IPS DF 4.7 (cell line): ENCODE results near the gene RDH13.
"Not testable (repeated sequence)": the region's sequence is repeated elsewhere in the genome, so short reads cannot be mapped to it uniquely, and the experiment has no call there.

Experiments used
- DNase-seq: peaks from one replicate; pipeline ENCODE4 v3.0.0-alpha.2; 2013; ENCODE audit warnings: low spot score; ENCODE audit errors: extremely low read depth

The RDH13 gene

DNA sequence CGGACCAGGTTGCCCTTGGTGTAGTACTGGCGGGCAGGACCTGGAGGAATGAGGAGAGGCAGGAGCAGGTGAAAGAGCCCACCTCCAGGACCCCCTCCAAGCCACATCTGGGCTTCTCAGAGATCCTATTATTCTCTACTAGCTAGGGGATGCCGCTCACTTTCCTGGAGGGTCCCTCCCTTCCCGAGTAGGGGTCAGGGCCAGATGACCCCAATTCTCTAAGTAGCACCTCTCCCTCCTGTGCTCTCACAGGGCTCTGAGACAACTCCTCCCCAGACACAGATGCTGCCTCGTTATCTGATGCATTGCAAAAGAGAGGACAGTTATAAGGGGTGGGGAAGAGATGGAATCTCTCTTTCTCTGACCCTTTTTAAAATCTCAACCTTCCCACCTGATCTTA lies 47.8 kb downstream of the RDH13 start:
- DNase-seq: no peak

DNA sequence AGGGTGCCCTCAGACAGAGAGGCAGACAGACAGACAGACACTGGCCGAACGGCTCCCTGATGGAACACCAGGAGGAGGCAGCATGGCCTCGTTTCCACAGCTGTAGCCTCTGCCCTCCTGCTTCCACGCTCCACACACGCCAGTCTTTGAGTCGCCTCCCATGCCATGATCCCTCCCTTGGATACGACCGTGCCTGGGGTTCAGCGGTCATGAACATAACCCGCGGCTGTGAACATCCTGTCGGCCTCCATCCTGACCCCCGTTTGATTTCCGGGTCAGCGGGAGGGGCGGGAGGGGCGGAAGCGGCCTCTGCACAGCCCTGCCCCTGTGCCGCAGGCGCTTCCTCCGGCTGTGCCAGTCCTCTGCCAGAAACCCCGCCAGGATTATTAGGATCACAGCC lies 48.2 kb downstream of the RDH13 start:
- no peak for DNase-seq

DNA sequence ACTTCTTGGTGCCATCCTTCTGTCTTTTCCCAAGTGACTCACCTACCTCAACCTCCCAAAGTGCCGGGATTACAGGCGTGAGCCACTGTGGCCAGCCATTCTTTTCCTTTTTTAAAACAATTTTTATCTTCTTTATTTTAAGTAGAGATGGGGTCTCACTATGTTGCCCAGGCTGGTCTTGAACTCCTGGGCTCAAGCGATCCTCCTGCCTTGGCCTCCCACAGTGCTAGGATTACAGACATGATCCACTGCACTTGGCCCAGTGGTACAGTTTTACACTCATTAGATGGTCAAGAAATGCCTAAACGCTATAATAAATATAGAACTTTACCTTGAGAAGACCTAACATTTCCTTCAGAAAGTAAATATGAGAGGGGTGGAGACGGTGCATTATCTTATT lies 49.4 kb downstream of the RDH13 start:
- DNase-seq: no peak

DNA sequence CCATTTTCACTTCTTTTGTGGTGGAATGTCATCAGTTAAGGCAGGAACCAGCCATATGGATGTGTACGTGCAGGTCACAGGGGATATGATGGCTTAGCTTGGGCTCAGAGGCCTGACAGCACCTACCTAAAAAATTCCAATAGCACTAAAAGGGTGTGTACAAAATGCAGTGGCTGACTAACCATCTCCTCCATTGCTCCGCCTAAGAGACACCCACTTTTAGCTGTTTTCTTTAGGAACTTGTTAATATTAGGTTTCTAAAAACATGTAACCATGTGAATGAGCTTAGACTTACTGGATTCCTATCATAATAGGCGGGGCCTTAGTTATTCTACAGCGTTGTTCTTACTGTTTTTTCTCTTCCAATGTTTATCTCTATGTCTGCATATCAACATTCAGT lies 50.6 kb downstream of the RDH13 start:
- no peak for DNase-seq

DNA sequence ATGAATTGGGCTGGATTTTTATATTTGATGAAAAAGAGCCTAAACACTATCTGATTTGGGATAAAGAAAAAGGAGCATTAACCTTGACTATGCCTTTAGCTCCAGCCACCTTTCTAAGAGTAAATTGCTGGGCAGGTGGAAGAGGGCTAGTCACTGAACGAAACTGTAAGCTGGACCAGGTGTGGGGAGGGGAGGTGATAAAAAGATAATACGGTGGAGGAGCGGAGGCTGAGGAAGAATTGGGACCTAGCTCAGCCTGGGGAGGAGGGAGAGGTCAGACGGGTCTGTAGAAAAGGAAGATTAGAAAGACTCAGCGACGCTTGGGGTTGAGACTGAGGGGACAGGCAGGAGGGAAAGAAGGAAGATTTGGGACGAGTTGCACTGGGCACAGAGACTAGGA lies 52.4 kb downstream of the RDH13 start:
- not testable (repeated sequence) for DNase-seq

DNA sequence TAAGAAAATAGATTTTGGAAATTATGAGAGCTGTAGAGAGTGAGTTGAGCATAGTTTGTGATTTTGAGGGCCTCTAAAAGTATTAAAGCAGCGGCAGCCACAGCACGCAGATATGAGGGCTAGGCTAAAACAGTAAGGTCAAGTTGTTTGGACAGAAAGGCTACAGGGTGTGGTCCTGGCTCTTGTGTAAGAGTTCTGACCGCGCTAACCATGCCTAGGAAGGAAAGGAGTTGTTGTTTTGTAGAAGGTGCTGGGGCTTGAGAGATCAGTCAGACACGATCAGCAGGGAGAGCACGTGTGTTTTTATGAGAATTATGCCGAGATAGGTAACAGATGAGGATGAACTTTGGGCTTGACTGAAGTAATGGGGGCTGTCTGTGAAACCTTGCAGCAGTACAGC lies 54.2 kb downstream of the RDH13 start:
- DNase-seq: not testable (repeated sequence)

DNA sequence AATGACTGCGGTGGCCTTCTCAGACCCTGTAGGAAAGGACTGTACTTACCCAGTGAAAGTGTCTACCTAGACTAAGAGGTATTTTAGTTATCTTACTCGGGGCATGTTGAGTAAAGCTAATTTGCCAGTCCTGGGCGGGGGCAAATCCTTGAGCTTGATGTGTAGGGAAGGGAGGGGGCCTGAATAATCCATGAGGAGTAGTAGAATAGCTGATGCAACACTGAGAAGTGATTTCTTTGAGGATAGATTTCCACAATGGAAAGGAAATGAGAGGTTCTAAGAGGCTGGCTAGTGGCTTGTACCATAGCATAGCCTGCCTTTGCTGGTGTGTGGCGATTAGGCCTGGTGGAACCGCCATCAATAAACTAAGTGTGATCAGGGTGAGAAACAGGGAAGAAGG lies 54.8 kb downstream of the RDH13 start:
- not testable (repeated sequence) for DNase-seq

DNA sequence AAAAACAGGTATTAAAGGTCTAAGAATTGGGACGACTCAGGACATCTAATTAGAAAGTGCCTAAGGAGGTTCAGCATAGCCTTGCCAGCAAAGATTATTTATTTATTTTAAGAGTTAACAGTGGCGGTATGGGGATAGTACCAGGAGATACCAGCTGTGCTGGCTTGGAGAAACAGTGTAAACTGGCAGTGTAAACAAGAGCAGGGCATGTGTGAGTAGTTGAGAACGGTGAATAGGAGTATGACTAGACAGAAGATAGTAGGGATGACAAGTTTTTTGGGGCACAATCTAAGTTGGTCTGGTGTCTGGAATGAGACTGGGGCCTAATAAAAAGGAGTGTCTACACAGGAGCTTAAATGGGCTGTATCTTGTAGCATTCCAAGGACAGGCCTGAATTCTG lies 55.4 kb downstream of the RDH13 start:
- DNase-seq: not testable (repeated sequence)

DNA sequence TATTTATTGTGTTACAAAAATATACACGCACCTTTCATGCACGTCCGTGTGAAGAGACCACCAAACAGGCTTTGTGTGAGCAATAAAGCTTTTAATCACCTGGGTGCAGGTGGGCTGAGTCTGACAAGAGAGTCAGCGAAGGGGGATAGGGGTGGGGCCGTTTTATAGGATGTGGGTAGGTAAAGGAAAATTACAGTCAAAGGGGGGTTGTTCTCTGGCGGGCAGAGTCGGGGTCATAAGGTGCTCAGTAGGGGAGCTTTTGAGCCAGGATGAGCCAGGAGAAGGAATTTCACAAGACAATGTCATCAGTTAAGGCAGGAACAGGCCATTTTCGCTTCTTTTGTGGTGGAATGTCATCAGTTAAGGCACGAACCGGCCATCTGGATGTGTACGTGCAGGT lies 56.2 kb downstream of the RDH13 start:
- not testable (repeated sequence) for DNase-seq

DNA sequence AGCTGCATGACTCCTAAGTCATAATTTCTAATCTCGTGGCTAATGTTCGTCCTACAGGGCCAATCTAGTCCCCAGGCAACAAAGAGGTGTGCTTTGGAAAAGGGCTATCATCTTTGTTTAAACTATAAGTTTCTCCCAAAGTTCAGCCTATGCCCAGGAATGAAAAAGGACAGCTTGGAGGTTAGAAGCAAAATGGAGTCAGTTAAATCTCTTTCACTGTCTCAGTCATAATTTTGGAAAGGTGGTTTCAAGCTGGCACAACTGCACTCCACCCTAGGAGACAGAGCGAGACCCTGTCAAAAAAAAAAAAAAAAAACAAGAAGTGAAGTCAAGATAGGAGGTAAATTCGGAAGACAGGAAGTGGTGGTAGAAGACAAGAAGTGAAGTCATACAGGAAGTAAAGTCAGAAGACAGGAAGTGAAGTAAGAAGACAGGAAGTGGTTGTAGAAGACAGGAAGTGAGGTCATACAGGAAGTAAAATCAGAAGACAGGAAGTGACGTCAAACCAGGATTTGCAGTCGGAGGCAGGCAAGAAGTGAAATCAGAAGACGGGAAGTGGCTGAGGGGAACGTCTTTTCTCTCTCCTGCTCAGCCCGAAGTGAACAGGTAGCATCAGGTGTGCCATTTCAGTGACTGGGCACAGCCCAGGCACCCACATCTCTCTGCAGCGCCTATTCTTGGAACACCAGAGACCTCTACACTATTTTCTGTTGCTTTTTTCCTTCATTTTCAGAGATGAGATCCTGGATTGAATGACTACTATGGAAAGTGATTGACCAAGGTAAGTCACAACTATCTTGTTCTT lies 57.1 kb downstream of the RDH13 start:
- peak; percentile 25 for DNase-seq

DNA sequence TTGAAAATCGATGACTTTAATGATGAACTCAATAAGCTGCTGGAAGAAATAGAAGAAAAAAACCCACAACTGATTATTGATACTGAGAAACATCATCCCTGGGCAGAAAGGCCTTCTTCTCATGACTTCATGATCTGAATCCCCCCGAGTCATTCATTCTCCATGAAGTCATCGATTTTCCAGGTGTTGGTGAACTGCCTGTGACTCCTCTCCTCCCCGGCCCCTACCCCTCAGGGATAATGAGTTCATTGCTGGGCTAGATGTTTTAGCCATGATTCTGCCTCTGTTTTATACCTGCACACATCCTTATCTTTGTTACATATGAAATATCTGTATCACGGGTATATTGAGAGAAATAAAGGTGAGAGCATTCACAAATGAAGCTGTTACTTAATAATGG lies 62.2 kb downstream of the RDH13 start:
- DNase-seq: no peak

DNA sequence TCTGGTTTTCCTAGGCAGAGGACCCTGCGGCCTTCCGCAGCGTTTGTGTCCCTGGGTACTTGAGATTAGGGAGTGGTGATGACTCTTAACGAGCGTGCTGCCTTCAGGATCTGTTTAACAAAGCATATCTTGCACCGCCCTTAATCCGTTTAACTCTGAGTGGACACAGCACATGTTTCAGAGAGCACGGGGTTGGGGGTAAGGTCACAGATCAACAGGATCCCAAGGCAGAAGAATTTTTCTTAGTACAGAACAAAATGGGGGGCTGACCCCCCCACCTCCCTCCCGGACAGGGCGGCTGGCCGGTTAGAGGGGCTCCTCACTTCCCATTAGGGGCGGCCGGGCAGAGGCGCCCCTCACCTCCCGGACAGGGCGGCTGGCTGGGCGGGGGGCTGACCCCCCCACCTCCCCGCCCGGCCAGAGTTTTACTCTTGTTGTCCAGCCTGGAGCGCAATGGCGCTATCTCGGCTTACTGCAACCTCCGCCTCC lies 64.2 kb downstream of the RDH13 start:
- not testable (repeated sequence) for DNase-seq

DNA sequence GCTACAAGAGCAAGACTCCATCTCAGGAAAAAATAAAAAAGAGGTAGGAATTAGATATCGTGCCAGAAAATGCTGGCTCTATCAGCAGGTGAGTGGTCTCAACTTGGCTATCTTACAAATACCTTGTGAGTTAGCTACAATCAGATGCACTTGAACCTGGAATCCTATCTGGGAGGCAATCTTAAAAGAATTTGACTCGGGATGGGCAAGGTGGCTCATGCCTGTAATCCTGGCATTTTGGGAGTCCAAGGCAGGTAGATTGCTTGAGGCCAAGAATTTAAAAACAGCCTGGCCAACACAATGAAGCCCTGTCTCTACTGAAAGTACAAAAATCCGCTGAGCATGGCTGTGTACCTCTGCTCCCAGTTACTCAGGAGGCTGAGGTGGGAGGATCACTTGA lies 67.4 kb downstream of the RDH13 start:
- no peak for DNase-seq
